Calu3 (cell line): Measurements from ENCODE around the gene BSND. TPM values are rescaled to one million over a fixed set of nuclear protein-coding genes. Genes with fewer than 3 reads are reported as not detected.

Experiments
- BruUV-seq: library from RNA; stranded (reverse); fragments of 400-500 nt; replicated peaks from 2 replicates; lab custom pipeline; 2021; lab: Mats Ljungman, UMichigan
- CTCF ChIA-PET: fragments of 300-600 bp; sonication (Branson Sonifier 250); formaldehyde crosslinking; loops from one replicate; lab custom pipeline; 2022; ENCODE audit warnings: antibody characterized with exemption; lab: Charles Lee
- DNase-seq: peaks from one replicate; pipeline ENCODE4 v3.0.0; 2022
- H3K27ac Mint-ChIP-seq: one replicate; pipeline ENCODE4 v1.8.0; 2022; ENCODE audit warnings: mixed read lengths; ENCODE audit not compliant: unreplicated experiment
- H3K27me3 Mint-ChIP-seq: one replicate; pipeline ENCODE4 v1.8.0; 2022; ENCODE audit warnings: mixed read lengths; ENCODE audit not compliant: unreplicated experiment
- H3K36me3 Mint-ChIP-seq: one replicate; pipeline ENCODE4 v1.8.0; 2022; ENCODE audit warnings: mild to moderate bottlenecking, moderate library complexity, mixed read lengths; ENCODE audit not compliant: insufficient read depth, unreplicated experiment
- H3K4me1 Mint-ChIP-seq: one replicate; pipeline ENCODE4 v1.8.0; 2022; ENCODE audit warnings: mild to moderate bottlenecking, low read depth, mixed read lengths; ENCODE audit not compliant: unreplicated experiment
- H3K4me3 Mint-ChIP-seq: one replicate; pipeline ENCODE4 v1.8.0; 2022; ENCODE audit warnings: mild to moderate bottlenecking, low read depth, moderate library complexity, mixed read lengths; ENCODE audit not compliant: unreplicated experiment
- H3K9me3 Mint-ChIP-seq: one replicate; pipeline ENCODE4 v1.8.0; 2022; ENCODE audit warnings: low read depth, mixed read lengths; ENCODE audit not compliant: unreplicated experiment
- CTCF ChIP-seq: fragments of 200-600 bp; IDR thresholded peaks from one replicate; pipeline ENCODE4 v1.8.0; 2022; ENCODE audit warnings: antibody characterized with exemption; ENCODE audit not compliant: unreplicated experiment
- intact Hi-C: fragments of 100-400 bp; cut with micrococcal nuclease; formaldehyde crosslinking; loops from one replicate; pipeline ENCODE4 v1.10.0; 2022; ENCODE audit not compliant: unreplicated experiment
- total RNA-seq: library from RNA; stranded (reverse); gene quantifications from 2 replicates; pipeline ENCODE4 v1.2.3, GENCODE V29; 2022

Gene BSND
- total RNA-seq, 1 experiment from 2014 or later: not detected

GRCh38 chr1:55010887-55011217 lies 12.1 kb downstream of the BSND start:
- Mint-ChIP-seq H3K27me3 (peaks cover 53% of the 10 kb centered on the region), H3K4me3 (no peak overlapping the region), H3K9me3 (no peaks in the 10 kb centered on the region), H3K36me3 (no peaks in the 10 kb centered on the region), H3K27ac (no peak overlapping the region), H3K4me1 (peaks cover 11% of the 10 kb centered on the region)
- BruUV-seq: no TSS peak
- no peak for DNase-seq
- intact Hi-C loops: no loop called here
- CTCF ChIA-PET: no interaction called here
- no peak for TF ChIP-seq CTCF

GRCh38 chr1:55012661-55013060 lies 13.9 kb downstream of the BSND start:
- DNase-seq: no peak
- TF ChIP-seq CTCF: no peak
- Mint-ChIP-seq H3K27me3 (peaks cover 69% of the 10 kb centered on the region), H3K4me3 (no peak overlapping the region), H3K4me1 (peaks cover 8% of the 10 kb centered on the region), H3K36me3 (no peaks in the 10 kb centered on the region), H3K27ac (no peak overlapping the region), H3K9me3 (no peaks in the 10 kb centered on the region)
- intact Hi-C loops: no loop called here
- BruUV-seq: no TSS peak
- CTCF ChIA-PET: interaction anchor here (1.0 kb wide), 1 partner anchor 9 kb away, joined by 4 read pairs; no protein-coding TSS in a partner anchor

GRCh38 chr1:55015123-55015522 lies 16.4 kb downstream of the BSND start:
- no TSS peak for BruUV-seq
- no peak overlapping the region for H3K4me3 Mint-ChIP-seq
- intact Hi-C loops: no loop called here

GRCh38 chr1:55015731-55016620 lies 17.2 kb downstream of the BSND start:
- Mint-ChIP-seq H3K9me3 (no peaks in the 10 kb centered on the region), H3K4me3 (no peak overlapping the region), H3K36me3 (no peaks in the 10 kb centered on the region), H3K27me3 (peaks cover 92% of the 10 kb centered on the region), H3K27ac (no peak overlapping the region), H3K4me1 (no peaks in the 10 kb centered on the region)
- CTCF ChIA-PET: no interaction called here
- no TSS peak for BruUV-seq
- DNase-seq: no peak
- intact Hi-C loops: no loop called here
- no peak for TF ChIP-seq CTCF

More at GRCh38 chr1:55015123-55015522, 16.4 kb downstream of the BSND start:
- Mint-ChIP-seq H3K27me3 (peaks cover 83% of the 10 kb centered on the region), H3K27ac (no peak overlapping the region), H3K4me1 (no peaks in the 10 kb centered on the region), H3K9me3 (no peaks in the 10 kb centered on the region), H3K36me3 (no peaks in the 10 kb centered on the region)
- no peak for TF ChIP-seq CTCF
- DNase-seq: no peak
- CTCF ChIA-PET: no interaction called here
